ENCODE results near the gene FBXO28.

The FBXO28 gene

GRCh38 chr1:224095867-224096266, 18.0 kb upstream of the FBXO28 start:
- DNase-seq, result no peak

- DNase-seq, result no peak
Observed at GRCh38 chr1:224096773-224097172, 17.1 kb upstream of the FBXO28 start.

GRCh38 chr1:224098007-224098406, 15.9 kb upstream of the FBXO28 start:
- DNase-seq, result no peak

- peak; percentile 70 for DNase-seq
Observed at GRCh38 chr1:224106568-224107281, 7.2 kb upstream of the FBXO28 start.

GRCh38 chr1:224107282-224107625, 6.7 kb upstream of the FBXO28 start:
- DNase-seq, result no peak

GRCh38 chr1:224108991-224109390, 4.9 kb upstream of the FBXO28 start:
- no peak for DNase-seq

- no peak for DNase-seq
Observed at GRCh38 chr1:224109981-224110380, 3.9 kb upstream of the FBXO28 start.

- no peak for DNase-seq
Observed at GRCh38 chr1:224113005-224113404, 906 bp upstream of the FBXO28 start.

GRCh38 chr1:224113545-224113917, 380 bp upstream of the FBXO28 start:
- no peak for DNase-seq

- no peak for DNase-seq
Observed at GRCh38 chr1:224114787-224115175, 870 bp downstream of the FBXO28 start.

- DNase-seq, result peak; percentile 76
Observed at GRCh38 chr1:224116131-224116530, 2.2 kb downstream of the FBXO28 start.

- no peak for DNase-seq
Observed at GRCh38 chr1:224118688-224119087, 4.8 kb downstream of the FBXO28 start.

- DNase-seq, result no peak
Observed at GRCh38 chr1:224123136-224123535, 9.2 kb downstream of the FBXO28 start.

- DNase-seq, result no peak
Observed at GRCh38 chr1:224124220-224124619, 10.3 kb downstream of the FBXO28 start.

- no peak for DNase-seq
Observed at GRCh38 chr1:224127925-224128819, 14.3 kb downstream of the FBXO28 start.

- no peak for DNase-seq
Observed at GRCh38 chr1:224131253-224131652, 17.3 kb downstream of the FBXO28 start.

GRCh38 chr1:224132901-224133300, 19.0 kb downstream of the FBXO28 start:
- no peak for DNase-seq

GRCh38 chr1:224133741-224134299, 19.9 kb downstream of the FBXO28 start:
- no peak for DNase-seq

GRCh38 chr1:224137518-224137917, 23.6 kb downstream of the FBXO28 start:
- no peak for DNase-seq

- DNase-seq, result no peak
Observed at GRCh38 chr1:224138198-224138597, 24.3 kb downstream of the FBXO28 start.

- DNase-seq, result no peak
Observed at GRCh38 chr1:224141693-224142092, 27.8 kb downstream of the FBXO28 start.

- no peak for DNase-seq
Observed at GRCh38 chr1:224149709-224150108, 35.8 kb downstream of the FBXO28 start.

GRCh38 chr1:224151117-224151516, 37.2 kb downstream of the FBXO28 start:
- DNase-seq, result no peak

- DNase-seq, result no peak
Observed at GRCh38 chr1:224157316-224157715, 43.4 kb downstream of the FBXO28 start.

All from DMS153 (cell line).